IMR-90 (cell line): ENCODE results near the gene RAD21L1. TPM values are rescaled to one million over a fixed set of nuclear protein-coding genes. Genes with fewer than 3 reads are reported as not detected.

ENCODE experiments used
- ATAC-seq: fragments of 200-7000 bp; cut with Tn5 transposase; 2 replicates; pipeline ENCODE4 v1.9.1; 2020; ENCODE audit warnings: low read depth, mild to moderate bottlenecking, moderate library complexity
- BruUV-seq: library from RNA; stranded (reverse); fragments of 400-500 nt; replicated peaks from 2 replicates; lab custom pipeline; 2021; lab: Mats Ljungman, UMichigan
- CTCF ChIA-PET: fragments of 300-600 bp; formaldehyde crosslinking; extraction: SDS; loops from one replicate; lab custom pipeline; 2021; ENCODE audit warnings: antibody characterized with exemption; lab: Yijun Ruan, JAX
- POLR2A ChIA-PET: fragments of 300-600 bp; sonication (Branson Sonifier 250); formaldehyde crosslinking; loops from one replicate; lab custom pipeline; 2022; ENCODE audit warnings: antibody characterized with exemption; ENCODE audit not compliant: unreplicated experiment; lab: Charles Lee
- DNase-seq: peaks from one replicate; pipeline ENCODE4 v3.0.0; 2013
- H2AFZ ChIP-seq: replicated peaks from 2 replicates; pipeline ENCODE3; 2013; ENCODE audit warnings: low read length, mild to moderate bottlenecking; ENCODE audit not compliant: poor library complexity
- H2AK5ac ChIP-seq: 2 replicates; pipeline ENCODE4 v1.6.1; 2013; ENCODE audit warnings: low read depth, low read length, inconsistent platforms
- H2AK9ac ChIP-seq: replicated peaks from 2 replicates; pipeline ENCODE3; 2013; ENCODE audit warnings: mild to moderate bottlenecking, low read depth, low read length, moderate library complexity; ENCODE audit not compliant: poor library complexity
- H2BK120ac ChIP-seq: 2 replicates; pipeline ENCODE4 v1.6.1; 2013; ENCODE audit warnings: low read depth, low read length, inconsistent platforms
- H2BK15ac ChIP-seq: 3 replicates; pipeline ENCODE4 v1.6.1; 2013; ENCODE audit warnings: low read depth, low read length, inconsistent platforms
- H2BK20ac ChIP-seq: 2 replicates; pipeline ENCODE4 v1.6.1; 2013; ENCODE audit warnings: low read depth, mild to moderate bottlenecking, inconsistent platforms, low read length, moderate library complexity
- H2BK5ac ChIP-seq: 2 replicates; pipeline ENCODE4 v1.6.1; 2013; ENCODE audit warnings: mild to moderate bottlenecking, low read depth, low read length, inconsistent platforms; ENCODE audit not compliant: poor library complexity, severe bottlenecking
- H3K14ac ChIP-seq: replicated peaks from 2 replicates; pipeline ENCODE4 v1.6.1; 2013; ENCODE audit warnings: low read depth, low read length, inconsistent platforms
- H3K18ac ChIP-seq: 2 replicates; pipeline ENCODE4 v1.6.1; 2013; ENCODE audit warnings: low read depth, low read length, control low read depth
- H3K23ac ChIP-seq: 2 replicates; pipeline ENCODE4 v1.6.1; 2013; ENCODE audit warnings: low read depth, low read length, inconsistent platforms
- H3K27ac ChIP-seq: 2 replicates; pipeline ENCODE4 v1.5.1; 2013; ENCODE audit warnings: mild to moderate bottlenecking, control low read depth, low read length; ENCODE audit not compliant: insufficient read depth
- H3K27me3 ChIP-seq: 2 replicates; pipeline ENCODE4 v1.6.1; 2013; ENCODE audit warnings: low read length; ENCODE audit not compliant: control insufficient read depth, insufficient read depth
- H3K36me3 ChIP-seq: 2 replicates; pipeline ENCODE4 v1.6.1; 2013; ENCODE audit warnings: low read length, mixed read lengths; ENCODE audit not compliant: control insufficient read depth, insufficient read depth
- H3K4ac ChIP-seq: 2 replicates; pipeline ENCODE4 v1.6.1; 2013; ENCODE audit warnings: low read depth, low read length, inconsistent platforms
- H3K4me1 ChIP-seq: 2 replicates; pipeline ENCODE4 v1.6.1; 2013; ENCODE audit warnings: low read length, mixed read lengths; ENCODE audit not compliant: control insufficient read depth, insufficient read depth
- H3K4me2 ChIP-seq: 2 replicates; pipeline ENCODE4 v1.6.1; 2013; ENCODE audit warnings: low read depth, mild to moderate bottlenecking, control low read depth, low read length, moderate library complexity
- H3K4me3 ChIP-seq: 2 replicates; pipeline ENCODE4 v1.5.1; 2013; ENCODE audit warnings: low read depth, mild to moderate bottlenecking, control low read depth, low read length, moderate library complexity; ENCODE audit not compliant: insufficient read depth
- H3K56ac ChIP-seq: 2 replicates; pipeline ENCODE4 v1.6.1; 2013; ENCODE audit warnings: low read length, inconsistent platforms; ENCODE audit not compliant: insufficient read depth; ENCODE audit errors: extremely low read depth
- H3K79me1 ChIP-seq, 2 experiments: 2 replicates each; pipeline ENCODE4 v1.6.1; 2013; ENCODE audit warnings: low read length in 2 of 2, inconsistent platforms in 1 of 2, low read depth in 1 of 2
- H3K9ac ChIP-seq: 2 replicates; pipeline ENCODE4 v1.6.1; 2013; ENCODE audit warnings: low read depth, low read length, control low read depth
- H3K9me1 ChIP-seq: 2 replicates; pipeline ENCODE4 v1.6.1; 2013; ENCODE audit warnings: low read length, inconsistent platforms; ENCODE audit not compliant: insufficient read depth
- H3K9me3 ChIP-seq: 2 replicates; pipeline ENCODE4 v1.6.1; 2013; ENCODE audit warnings: low read length; ENCODE audit not compliant: control insufficient read depth, insufficient read depth
- H4K20me1 ChIP-seq: 2 replicates; pipeline ENCODE4 v1.6.1; 2013; ENCODE audit warnings: low read length, inconsistent platforms; ENCODE audit not compliant: insufficient read depth
- H4K5ac ChIP-seq: 2 replicates; pipeline ENCODE4 v1.6.1; 2013; ENCODE audit warnings: mild to moderate bottlenecking, low read depth, low read length, control low read depth
- H4K8ac ChIP-seq, 2 experiments: 2 replicates each; pipeline ENCODE4 v1.6.1; 2013; ENCODE audit warnings: low read depth in 2 of 2, low read length in 2 of 2, control low read depth in 1 of 2, inconsistent platforms in 1 of 2
- H4K91ac ChIP-seq: 2 replicates; pipeline ENCODE4 v1.6.1; 2013; ENCODE audit warnings: low read depth, low read length, inconsistent platforms; ENCODE audit not compliant: insufficient read depth
- CEBPB ChIP-seq: IDR thresholded peaks from 2 replicates; pipeline ENCODE4 v1.6.1; 2012; ENCODE audit warnings: low read depth, low read length, improper control_type of control experiment
- CTCF ChIP-seq: conservative IDR thresholded peaks from 2 replicates; pipeline ENCODE4 v1.5.1; 2012; ENCODE audit warnings: mild to moderate bottlenecking, low read depth, low read length, improper control_type of control experiment
- FOS ChIP-seq: fragments of 150-350 bp; IDR thresholded peaks from 2 replicates; pipeline ENCODE4 v1.6.1; 2016; ENCODE audit warnings: low read depth, low read length
- MXI1 ChIP-seq: IDR thresholded peaks from 2 replicates; pipeline ENCODE4 v1.6.1; 2012; ENCODE audit warnings: low read depth, mild to moderate bottlenecking, low read length, moderate library complexity, borderline replicate concordance
- POLR2A ChIP-seq: IDR thresholded peaks from 2 replicates; pipeline ENCODE4 v1.6.1; 2012; ENCODE audit warnings: mild to moderate bottlenecking, low read depth, low read length
- RCOR1 ChIP-seq: IDR thresholded peaks from 2 replicates; pipeline ENCODE4 v1.6.1; 2012; ENCODE audit warnings: mild to moderate bottlenecking, low read length, improper control_type of control experiment; ENCODE audit not compliant: insufficient replicate concordance
- WGBS, 2 experiments: methylation state at CpG; one replicate each; pipeline versions ENCODE4 v1.1.5 to v1.1.7; 2013; ENCODE audit warnings: missing lambda C conversion rate in 2 of 2; ENCODE audit not compliant: insufficient read length in 1 of 2; ENCODE audit errors: extremely low coverage in 2 of 2; 5-methylcytosine and 5-hydroxymethylcytosine counted together
- dilution Hi-C: fragments of 300-500 bp; cut with HindIII; formaldehyde crosslinking; loops from one replicate; pipeline ENCODE4 v1.14.3; 2018; ENCODE audit warnings: low sequenced_read_pairs; ENCODE audit not compliant: unreplicated experiment
- in situ Hi-C: fragments of 300-500 bp; cut with MboI; formaldehyde crosslinking; loops from 3 replicates; pipeline ENCODE4 v1.14.3; 2019; ENCODE audit warnings: low sequenced_read_pairs, inconsistent platforms, mixed read lengths
- intact Hi-C: fragments of 100-400 bp; cut with micrococcal nuclease; formaldehyde crosslinking; loops from 2 replicates; pipeline ENCODE4 v1.10.0; 2022
- polyA plus RNA-seq, 3 experiments: library from polyadenylated mRNA; depleted of rRNA; stranded (reverse); fragments of >200 nt; gene quantifications; 2 replicates each; pipeline ENCODE4 v1.2.3, GENCODE V29; 2012; ENCODE audit warnings: low replicate concordance in 1 of 3
- total RNA-seq: library from RNA; depleted of rRNA; stranded (reverse); fragments of >200 nt; gene quantifications from 2 replicates; pipeline ENCODE4 v1.2.3, GENCODE V29; 2012
- TF ChIP-seq, protein P1 (sequence below): fragments of 150-350 bp; IDR thresholded peaks from 2 replicates; pipeline ENCODE4 v1.6.1; 2017; ENCODE audit warnings: mild to moderate bottlenecking, antibody characterized with exemption, low read length, low read depth

The RAD21L1 gene
- total and polyA plus RNA-seq, 2 of the 4 experiments (the other 2 are of a cell fraction): not detected

DNA sequence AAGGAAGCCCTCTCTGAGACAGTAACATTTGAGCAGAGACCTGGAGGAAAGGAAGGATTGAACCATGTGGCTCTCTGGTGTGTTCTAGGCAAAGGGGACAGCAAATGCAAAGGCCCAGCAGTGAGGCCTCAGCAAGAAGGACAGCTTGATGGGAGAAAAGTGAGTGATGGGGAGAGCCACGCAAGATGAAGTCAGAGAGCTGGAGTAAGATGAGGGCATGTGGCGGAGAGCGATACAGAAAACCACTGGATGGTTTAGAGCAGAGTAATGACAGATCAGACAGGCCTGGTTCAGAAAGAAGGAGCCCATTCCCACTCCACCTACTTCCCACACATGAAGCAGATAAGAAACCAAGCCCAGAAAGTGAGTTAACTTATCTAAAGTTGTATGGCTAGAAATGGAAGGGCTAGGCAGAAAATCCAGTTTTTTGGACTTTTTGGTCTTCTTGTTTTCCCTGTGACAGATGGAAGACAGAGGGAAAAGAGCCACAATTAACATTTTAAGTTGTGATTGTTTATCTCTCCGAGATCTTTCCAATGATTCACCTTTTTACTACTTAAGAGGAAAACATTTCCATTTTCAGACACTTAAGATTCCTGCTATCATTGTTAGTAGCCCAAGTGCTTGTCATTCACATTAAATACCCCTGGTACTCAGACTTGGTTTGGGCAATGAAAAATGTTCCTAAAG, 39.5 kb downstream of the RAD21L1 start:
- Histone ChIP-seq H3K23ac (peak overlapping the region; percentile 85; the same call in 1 of the 2 replicates), H4K8ac (peak overlapping the region; percentile 62 to 88; a peak in 3 of 4 replicates), H3K9me1 (peaks cover 15% of the 10 kb centered on the region; the same call in 1 of the 2 replicates), H3K18ac (no peak overlapping the region), H3K4me1 (peaks cover 6% of the 10 kb centered on the region; the same call in 1 of the 2 replicates), H3K14ac (peak overlapping the region; percentile 85), H2BK120ac (peak overlapping the region; percentile 85; the same call in 1 of the 2 replicates), H3K4me3 (peak overlapping the region; percentile 81), H2BK5ac (peak overlapping the region; percentile 56), H2AFZ (peak overlapping the region; percentile 83), H3K9ac (peak overlapping the region; percentile 81), H3K4ac (peak overlapping the region; percentile 91), H2BK20ac (peak overlapping the region; percentile 59; the same call in 1 of the 2 replicates), H2AK9ac (peak overlapping the region; percentile 84), H2BK15ac (0 out of 3 replicates have a peak overlapping the region, but pooled peaks have one; percentile 8), H2AK5ac (peak overlapping the region; percentile 67), H3K27me3 (peaks cover 2% of the 10 kb centered on the region; the same call in 1 of the 2 replicates), H3K36me3 (peaks cover 2% of the 10 kb centered on the region; the same call in 1 of the 2 replicates), H3K56ac (no peak overlapping the region), H3K9me3 (no peaks in the 10 kb centered on the region), H3K27ac (no peak overlapping the region), H4K91ac (peak overlapping the region; percentile 80), H4K5ac (peak overlapping the region; percentile 93), H3K79me1 (peaks cover 21 to 25% of the 10 kb centered on the region in 2 experiments), H3K4me2 (peak overlapping the region; percentile 94), H4K20me1 (no peaks in the 10 kb centered on the region)
- WGBS, 2 experiments: no CpG with 5 or more reads among the region's 4 CpGs
- ChIA-PET CTCF (no interaction called here), POLR2A (no interaction called here)
- no peak for DNase-seq
- in situ Hi-C loops: no loop called here
- dilution Hi-C loops: no loop called here
- no peak for TF ChIP-seq CEBPB
- TF ChIP-seq, protein P1, sequence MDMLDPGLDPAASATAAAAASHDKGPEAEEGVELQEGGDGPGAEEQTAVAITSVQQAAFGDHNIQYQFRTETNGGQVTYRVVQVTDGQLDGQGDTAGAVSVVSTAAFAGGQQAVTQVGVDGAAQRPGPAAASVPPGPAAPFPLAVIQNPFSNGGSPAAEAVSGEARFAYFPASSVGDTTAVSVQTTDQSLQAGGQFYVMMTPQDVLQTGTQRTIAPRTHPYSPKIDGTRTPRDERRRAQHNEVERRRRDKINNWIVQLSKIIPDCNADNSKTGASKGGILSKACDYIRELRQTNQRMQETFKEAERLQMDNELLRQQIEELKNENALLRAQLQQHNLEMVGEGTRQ: no peak
- no peak for TF ChIP-seq POLR2A
- TF ChIP-seq MXI1: no peak
- TF ChIP-seq FOS: no peak
- TF ChIP-seq RCOR1: no peak
- TF ChIP-seq CTCF: no peak
- intact Hi-C loops: no loop called here
- ATAC-seq: no peak
- BruUV-seq: no TSS peak
